ENCODE data around the gene HOXA7. TPM values are rescaled to one million over a fixed set of nuclear protein-coding genes. Genes with fewer than 3 reads are reported as not detected.

The HOXA7 gene
- total RNA-seq, 1 experiment from 2014 or later = 2.6 TPM

GRCh38 chr7:27133409-27134231 lies 22.9 kb downstream of the HOXA7 start:
- peaks cover 40% of the 10 kb centered on the region for H3K79me2 ChIP-seq (ENCODE audit: low read length)
- H2AFZ ChIP-seq (ENCODE audit: low read length) = no peak overlapping the region
- H3K9me3 ChIP-seq (ENCODE audit: low read length) = no peaks in the 10 kb centered on the region
- peak overlapping the region; percentile 87 for H3K27ac ChIP-seq (ENCODE audit: low read length)
- intact Hi-C loops (cut with micrococcal nuclease) = loop anchor here (1.0 to 2.0 kb wide), 3 partner anchors 16 to 35 kb away; no protein-coding TSS in a partner anchor
- peak overlapping the region; percentile 64 for H3K4me2 ChIP-seq (ENCODE audit: low read length)
- H3F3A ChIP-seq (ENCODE audit: low read length, unreplicated experiment) = no peaks in the 10 kb centered on the region
- peaks cover 46% of the 10 kb centered on the region for H3K4me1 ChIP-seq (ENCODE audit: insufficient read depth, low read length)
- H3K27me3 ChIP-seq (ENCODE audit: low read length) = no peaks in the 10 kb centered on the region
- no peak for TF ChIP-seq CTCF (conservative IDR thresholded peaks at IDR 0.05; ENCODE audit: low read depth, low read length)
- TF ChIP-seq EZH2 (IDR thresholded peaks at IDR 0.05; ENCODE audit: low read length, unreplicated experiment) = no peak
- TF ChIP-seq EZH2phosphoT487 (IDR thresholded peaks at IDR 0.05; ENCODE audit: borderline replicate concordance, low read length) = no peak
- no TSS peak for BruUV-seq (replicated peaks)
- ChIA-PET POLR2A (ENCODE audit: unreplicated experiment) (interaction anchor here (0.5 to 1.5 kb wide), 4 partner anchors 15 to 832 kb away, joined by 3 to 12 read pairs (median 4); no protein-coding TSS in a partner anchor), CTCF (interaction anchor here (0.6 kb wide), 1 partner anchor 265 kb away, joined by 3 read pairs; no protein-coding TSS in a partner anchor)
- H4K20me1 ChIP-seq (ENCODE audit: low read length) = no peaks in the 10 kb centered on the region
- H3K36me3 ChIP-seq (ENCODE audit: low read depth, low read length) = no peaks in the 10 kb centered on the region
- H3K9me2 ChIP-seq (replicated peaks; ENCODE audit: low read length) = no peaks in the 10 kb centered on the region
- H3K4me3 ChIP-seq (ENCODE audit: low read length) = no peak overlapping the region
- ATAC-seq (no peak), DNase-seq (no peak)
- peak overlapping the region; percentile 31; the same call in 1 of the 2 replicates for H3K9ac ChIP-seq (ENCODE audit: low read length)

- Histone ChIP-seq H3K27ac (ENCODE audit: low read length) (0 out of 2 replicates have a peak overlapping the region, but pooled peaks have one; percentile 87), H3K9ac (ENCODE audit: low read length) (no peak overlapping the region), H3K27me3 (ENCODE audit: low read length) (no peaks in the 10 kb centered on the region), H3K4me1 (ENCODE audit: insufficient read depth, low read length) (peaks cover 47% of the 10 kb centered on the region), H3K9me2 (replicated peaks; ENCODE audit: low read length) (no peaks in the 10 kb centered on the region), H3K9me3 (ENCODE audit: low read length) (no peaks in the 10 kb centered on the region), H2AFZ (ENCODE audit: low read length) (no peak overlapping the region), H3K36me3 (ENCODE audit: low read depth, low read length) (no peaks in the 10 kb centered on the region), H3K79me2 (ENCODE audit: low read length) (peaks cover 40% of the 10 kb centered on the region), H3K4me2 (ENCODE audit: low read length) (no peak overlapping the region), H3K4me3 (ENCODE audit: low read length) (no peak overlapping the region), H3F3A (ENCODE audit: low read length, unreplicated experiment) (no peaks in the 10 kb centered on the region), H4K20me1 (ENCODE audit: low read length) (no peaks in the 10 kb centered on the region)
- POLR2A ChIA-PET (ENCODE audit: unreplicated experiment) = interaction anchor here (0.6 kb wide), 1 partner anchor 22 kb away, joined by 6 read pairs; no protein-coding TSS in a partner anchor
- CTCF ChIA-PET = no interaction called here
- intact Hi-C loops (cut with micrococcal nuclease) = no loop called here
- no peak for ATAC-seq
- no peak for TF ChIP-seq CTCF (conservative IDR thresholded peaks at IDR 0.05; ENCODE audit: low read depth, low read length)
- TF ChIP-seq EZH2phosphoT487 (IDR thresholded peaks at IDR 0.05; ENCODE audit: borderline replicate concordance, low read length) = no peak
- TF ChIP-seq EZH2 (IDR thresholded peaks at IDR 0.05; ENCODE audit: low read length, unreplicated experiment) = no peak
- BruUV-seq (replicated peaks) = no TSS peak
- DNase-seq = no peak
These were observed 23.5 kb downstream of the HOXA7 start for GRCh38 chr7:27132978-27133377.

GRCh38 chr7:27132214-27132613 lies 24.3 kb downstream of the HOXA7 start:
- no peaks in the 10 kb centered on the region for H3F3A ChIP-seq (ENCODE audit: low read length, unreplicated experiment)
- no peaks in the 10 kb centered on the region for H4K20me1 ChIP-seq (ENCODE audit: low read length)
- CTCF ChIA-PET = no interaction called here
- H3K4me2 ChIP-seq (ENCODE audit: low read length) = no peak overlapping the region
- TF ChIP-seq EZH2phosphoT487 (IDR thresholded peaks at IDR 0.05; ENCODE audit: borderline replicate concordance, low read length) = no peak
- TF ChIP-seq EZH2 (IDR thresholded peaks at IDR 0.05; ENCODE audit: low read length, unreplicated experiment) = no peak
- TF ChIP-seq CTCF (conservative IDR thresholded peaks at IDR 0.05; ENCODE audit: low read depth, low read length) = no peak
- H3K79me2 ChIP-seq (ENCODE audit: low read length) = peaks cover 40% of the 10 kb centered on the region
- no peak overlapping the region for H2AFZ ChIP-seq (ENCODE audit: low read length)
- H3K4me3 ChIP-seq (ENCODE audit: low read length) = no peak overlapping the region
- H3K9me2 ChIP-seq (replicated peaks; ENCODE audit: low read length) = no peaks in the 10 kb centered on the region
- intact Hi-C loops (cut with micrococcal nuclease) = no loop called here
- H3K36me3 ChIP-seq (ENCODE audit: low read depth, low read length) = no peaks in the 10 kb centered on the region
- no peaks in the 10 kb centered on the region for H3K27me3 ChIP-seq (ENCODE audit: low read length)
- BruUV-seq (replicated peaks) = no TSS peak
- H3K9me3 ChIP-seq (ENCODE audit: low read length) = no peaks in the 10 kb centered on the region
- no peak overlapping the region for H3K9ac ChIP-seq (ENCODE audit: low read length)
- POLR2A ChIA-PET (ENCODE audit: unreplicated experiment) = interaction anchor here (0.6 kb wide), 2 partner anchors 17 to 21 kb away, joined by 3 to 6 read pairs; no protein-coding TSS in a partner anchor
- no peak for DNase-seq
- H3K27ac ChIP-seq (ENCODE audit: low read length) = no peak overlapping the region
- ATAC-seq = no peak
- peaks cover 48% of the 10 kb centered on the region for H3K4me1 ChIP-seq (ENCODE audit: insufficient read depth, low read length)

Measured in PC-3 (cell line).